ENCODE results near the gene PRMT1. TPM values are rescaled to one million over a fixed set of nuclear protein-coding genes. Genes with fewer than 3 reads are reported as not detected.

The PRMT1 gene
- polyA plus RNA-seq, 1 of the 3 experiments (the other 2 are of a cell fraction): 789 TPM

DNA sequence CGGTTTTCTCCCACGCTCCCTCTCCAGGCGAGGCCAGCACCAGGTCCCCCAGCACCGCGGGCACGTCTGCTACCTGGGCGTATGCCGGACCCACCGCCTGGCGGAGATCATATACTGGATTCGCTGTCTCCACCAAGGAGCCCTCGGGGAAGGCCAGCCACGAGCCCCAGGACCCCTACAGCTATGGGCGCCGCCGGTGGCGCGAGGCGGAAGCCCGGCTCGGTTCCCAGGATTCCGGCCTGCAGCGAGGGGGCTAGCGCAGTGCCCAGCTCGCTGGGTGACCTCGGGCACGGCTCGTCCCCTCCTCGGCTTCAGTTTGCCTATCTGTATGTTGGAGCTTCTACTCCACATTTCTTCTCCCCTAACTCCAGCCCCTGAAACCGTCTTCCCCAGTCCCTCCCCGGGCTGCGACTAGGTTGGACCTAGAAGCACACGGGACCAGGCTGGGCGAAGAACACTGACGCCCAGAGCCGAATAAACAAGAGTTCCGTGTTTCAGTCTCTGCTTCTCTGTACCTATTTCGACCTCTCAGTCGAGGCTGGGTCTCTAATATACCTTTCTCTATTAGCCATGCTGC, 13.1 kb downstream of the PRMT1 start:
- Histone ChIP-seq H3K4me1 (ENCODE audit: control insufficient read depth in 1 of 2, insufficient read depth in 2 of 2, low read depth in 1 of 2, low read length in 1 of 2) (peaks cover 6 to 28% of the 10 kb centered on the region in 2 experiments; a peak in 2 of 4 replicates), H3K79me2 (ENCODE audit: insufficient read depth) (peaks cover 27% of the 10 kb centered on the region), H3K27me3 (ENCODE audit: insufficient read depth) (no peaks in the 10 kb centered on the region), H3K9me2 (no peaks in the 10 kb centered on the region), H3K36me3 (replicated peaks in 1 of 2; ENCODE audit: control insufficient read depth in 1 of 2, insufficient read depth in 2 of 2, low read length in 1 of 2) (peaks cover 17 to 32% of the 10 kb centered on the region in 2 experiments), H3F3A (replicated peaks; ENCODE audit: insufficient read depth) (peaks cover 15% of the 10 kb centered on the region), H3K9me3 (no peaks in the 10 kb centered on the region), H3K4me2 (peak overlapping the region; percentile 95), H4K20me1 (ENCODE audit: insufficient read depth) (no peaks in the 10 kb centered on the region), H3K9ac (peak overlapping the region; percentile 71; the same call in 1 of the 2 replicates), H3K4me3 (ENCODE audit: low read depth in 2 of 2, low read length in 1 of 2) (peak overlapping the region; percentile 77 to 81), H2AFZ (ENCODE audit: low read depth) (peak overlapping the region; percentile 81), H3K27ac (ENCODE audit: low read depth in 2 of 2, low read length in 1 of 2) (peak overlapping the region; percentile 60 to 95)
- no peak for DNase-seq
- POLR2A ChIA-PET: interaction anchor here (1.4 to 3.2 kb wide), 2 partner anchors 13 to 23 kb away, joined by 6 to 11 read pairs; partner anchors contain the start of gene PRMT1
- WGBS (ENCODE audit: low lambda C conversion rate): 11% methylated on average over 15 of the region's 39 CpGs
- TF ChIP-seq, protein P1, sequence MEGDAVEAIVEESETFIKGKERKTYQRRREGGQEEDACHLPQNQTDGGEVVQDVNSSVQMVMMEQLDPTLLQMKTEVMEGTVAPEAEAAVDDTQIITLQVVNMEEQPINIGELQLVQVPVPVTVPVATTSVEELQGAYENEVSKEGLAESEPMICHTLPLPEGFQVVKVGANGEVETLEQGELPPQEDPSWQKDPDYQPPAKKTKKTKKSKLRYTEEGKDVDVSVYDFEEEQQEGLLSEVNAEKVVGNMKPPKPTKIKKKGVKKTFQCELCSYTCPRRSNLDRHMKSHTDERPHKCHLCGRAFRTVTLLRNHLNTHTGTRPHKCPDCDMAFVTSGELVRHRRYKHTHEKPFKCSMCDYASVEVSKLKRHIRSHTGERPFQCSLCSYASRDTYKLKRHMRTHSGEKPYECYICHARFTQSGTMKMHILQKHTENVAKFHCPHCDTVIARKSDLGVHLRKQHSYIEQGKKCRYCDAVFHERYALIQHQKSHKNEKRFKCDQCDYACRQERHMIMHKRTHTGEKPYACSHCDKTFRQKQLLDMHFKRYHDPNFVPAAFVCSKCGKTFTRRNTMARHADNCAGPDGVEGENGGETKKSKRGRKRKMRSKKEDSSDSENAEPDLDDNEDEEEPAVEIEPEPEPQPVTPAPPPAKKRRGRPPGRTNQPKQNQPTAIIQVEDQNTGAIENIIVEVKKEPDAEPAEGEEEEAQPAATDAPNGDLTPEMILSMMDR (IDR thresholded peaks at IDR 0.05): peak; percentile 26; the same call in 1 of the 2 replicates
- TF ChIP-seq, protein P2, sequence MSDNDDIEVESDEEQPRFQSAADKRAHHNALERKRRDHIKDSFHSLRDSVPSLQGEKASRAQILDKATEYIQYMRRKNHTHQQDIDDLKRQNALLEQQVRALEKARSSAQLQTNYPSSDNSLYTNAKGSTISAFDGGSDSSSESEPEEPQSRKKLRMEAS (IDR thresholded peaks at IDR 0.05; ENCODE audit: low read depth): 0 out of 2 replicates have a peak, but pooled peaks have one; percentile 6
- TF ChIP-seq NFIC (IDR thresholded peaks at IDR 0.05; ENCODE audit: borderline replicate concordance): no peak
- no peak; the same call in 1 of the 2 replicates for TF ChIP-seq POLR2AphosphoS5 (IDR thresholded peaks at IDR 0.05; ENCODE audit: low read depth, low read length)
- CTCF ChIA-PET: interaction anchor here (0.7 to 8.0 kb wide), 11 partner anchors 9 to 120 kb away, joined by 3 to 75 read pairs (median 4); partner anchors contain the start of genes BCL2L12, IRF3, PRMT1 and PRR12

DNA sequence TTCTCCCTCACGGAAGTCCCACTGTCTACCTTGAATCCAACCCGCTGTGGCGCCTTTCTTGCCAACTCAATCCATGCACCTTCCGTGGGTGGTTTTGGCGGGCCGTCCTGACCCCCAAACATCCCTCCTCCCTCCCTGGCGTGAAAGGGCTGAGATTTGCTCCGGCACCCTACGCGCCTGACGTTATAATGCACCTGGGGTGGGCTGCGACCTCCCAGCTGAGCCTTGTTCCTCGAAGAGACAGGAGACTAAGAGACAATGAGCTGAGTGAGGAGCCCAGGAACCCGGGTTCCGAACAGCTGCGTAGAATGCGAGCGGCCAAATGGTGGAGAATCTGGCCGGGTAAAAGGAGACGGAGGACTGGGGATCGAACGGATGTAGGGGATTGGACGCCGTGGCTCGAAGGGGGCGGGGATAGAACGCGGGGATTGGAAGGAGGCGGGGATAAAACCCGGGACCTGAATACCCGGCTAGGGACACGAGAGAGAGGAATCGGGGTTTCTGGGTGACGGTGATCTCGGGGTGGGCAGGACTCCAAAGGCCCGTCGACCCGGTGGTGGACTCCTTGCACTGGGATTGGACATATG, 13.7 kb downstream of the PRMT1 start, which contains the start of gene CPT1C:
Gene CPT1C (plus strand): TSS at position 461 of the 587 bp plus-strand sequence. CDS start 1,137 bp downstream, outside the sequence.
- Histone ChIP-seq H3F3A (replicated peaks; ENCODE audit: insufficient read depth) (peaks cover 15% of the 10 kb centered on the region), H3K4me1 (ENCODE audit: control insufficient read depth in 1 of 2, insufficient read depth in 2 of 2, low read depth in 1 of 2, low read length in 1 of 2) (peaks cover 6 to 28% of the 10 kb centered on the region in 2 experiments; a peak in 2 of 4 replicates), H3K27me3 (ENCODE audit: insufficient read depth) (no peaks in the 10 kb centered on the region), H3K9me3 (no peaks in the 10 kb centered on the region), H3K79me2 (ENCODE audit: insufficient read depth) (peaks cover 27% of the 10 kb centered on the region), H4K20me1 (ENCODE audit: insufficient read depth) (no peaks in the 10 kb centered on the region), H3K4me3 (ENCODE audit: low read depth in 2 of 2, low read length in 1 of 2) (peak within 1 kb of the TSS; percentile 77 to 81), H3K27ac (ENCODE audit: low read depth in 2 of 2, low read length in 1 of 2) (peak within 1 kb of the TSS; percentile 60 to 95), H2AFZ (ENCODE audit: low read depth) (peak within 1 kb of the TSS; percentile 81), H3K9me2 (no peaks in the 10 kb centered on the region), H3K9ac (peak within 1 kb of the TSS; percentile 71), H3K4me2 (peak within 1 kb of the TSS; percentile 95), H3K36me3 (replicated peaks in 1 of 2; ENCODE audit: control insufficient read depth in 1 of 2, insufficient read depth in 2 of 2, low read length in 1 of 2) (peaks cover 13 to 26% of the 10 kb centered on the region in 2 experiments)
- WGBS (ENCODE audit: low lambda C conversion rate): 29% methylated on average over 38 of the region's 38 CpGs
- POLR2A ChIA-PET: interaction anchor here (0.6 to 3.2 kb wide), 4 partner anchors 14 to 174 kb away, joined by 3 to 11 read pairs (median 5); partner anchors contain the start of gene PRMT1
- CTCF ChIA-PET: interaction anchor here (0.6 to 8.0 kb wide), 11 partner anchors 10 to 122 kb away, joined by 3 to 75 read pairs (median 4); partner anchors contain the start of genes BCL2L12, FUZ, IRF3 and PRMT1
- DNase-seq: peak; percentile 96
- TF ChIP-seq JUND (IDR thresholded peaks at IDR 0.05) (no peak), NRF1 (IDR thresholded peaks at IDR 0.05; ENCODE audit: low read depth, low read length) (no peak), ELF1 (IDR thresholded peaks at IDR 0.05) (0 out of 2 replicates have a peak, but pooled peaks have one; percentile 25), MXI1 (IDR thresholded peaks at IDR 0.05; ENCODE audit: low read depth, low read length) (peak; percentile 60), GABPA (IDR thresholded peaks at IDR 0.05; ENCODE audit: low read depth) (no peak; the same call in 1 of the 2 replicates), FOSL2 (IDR thresholded peaks at IDR 0.05; ENCODE audit: borderline replicate concordance, low read depth) (no peak), EZH2phosphoT487 (IDR thresholded peaks at IDR 0.05; ENCODE audit: borderline replicate concordance, low read depth) (no peak), SIN3A (IDR thresholded peaks at IDR 0.05; ENCODE audit: borderline replicate concordance, low read depth, low read length) (peak; percentile 15; the same call in 1 of the 2 replicates), RCOR1 (IDR thresholded peaks at IDR 0.05; ENCODE audit: low read length) (no peak)
- TF ChIP-seq, protein P3, sequence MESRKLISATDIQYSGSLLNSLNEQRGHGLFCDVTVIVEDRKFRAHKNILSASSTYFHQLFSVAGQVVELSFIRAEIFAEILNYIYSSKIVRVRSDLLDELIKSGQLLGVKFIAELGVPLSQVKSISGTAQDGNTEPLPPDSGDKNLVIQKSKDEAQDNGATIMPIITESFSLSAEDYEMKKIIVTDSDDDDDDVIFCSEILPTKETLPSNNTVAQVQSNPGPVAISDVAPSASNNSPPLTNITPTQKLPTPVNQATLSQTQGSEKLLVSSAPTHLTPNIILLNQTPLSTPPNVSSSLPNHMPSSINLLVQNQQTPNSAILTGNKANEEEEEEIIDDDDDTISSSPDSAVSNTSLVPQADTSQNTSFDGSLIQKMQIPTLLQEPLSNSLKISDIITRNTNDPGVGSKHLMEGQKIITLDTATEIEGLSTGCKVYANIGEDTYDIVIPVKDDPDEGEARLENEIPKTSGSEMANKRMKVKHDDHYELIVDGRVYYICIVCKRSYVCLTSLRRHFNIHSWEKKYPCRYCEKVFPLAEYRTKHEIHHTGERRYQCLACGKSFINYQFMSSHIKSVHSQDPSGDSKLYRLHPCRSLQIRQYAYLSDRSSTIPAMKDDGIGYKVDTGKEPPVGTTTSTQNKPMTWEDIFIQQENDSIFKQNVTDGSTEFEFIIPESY (IDR thresholded peaks at IDR 0.05; ENCODE audit: borderline replicate concordance, low read depth): no peak
- TF ChIP-seq, protein P1 (IDR thresholded peaks at IDR 0.05): no peak
- TF ChIP-seq, protein P4, sequence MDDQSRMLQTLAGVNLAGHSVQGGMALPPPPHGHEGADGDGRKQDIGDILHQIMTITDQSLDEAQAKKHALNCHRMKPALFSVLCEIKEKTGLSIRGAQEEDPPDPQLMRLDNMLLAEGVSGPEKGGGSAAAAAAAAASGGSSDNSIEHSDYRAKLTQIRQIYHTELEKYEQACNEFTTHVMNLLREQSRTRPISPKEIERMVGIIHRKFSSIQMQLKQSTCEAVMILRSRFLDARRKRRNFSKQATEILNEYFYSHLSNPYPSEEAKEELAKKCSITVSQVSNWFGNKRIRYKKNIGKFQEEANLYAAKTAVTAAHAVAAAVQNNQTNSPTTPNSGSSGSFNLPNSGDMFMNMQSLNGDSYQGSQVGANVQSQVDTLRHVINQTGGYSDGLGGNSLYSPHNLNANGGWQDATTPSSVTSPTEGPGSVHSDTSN (IDR thresholded peaks at IDR 0.05): no peak

Data from SK-N-SH (cell line).